ENCODE results near the gene DNAL1.

The DNAL1 gene

GRCh38 chr14:73726025-73726961 lies 81.5 kb downstream of the DNAL1 start:
- no peak for DNase-seq

GRCh38 chr14:73727166-73727565 lies 82.4 kb downstream of the DNAL1 start:
- no peak for DNase-seq

- peak; percentile 81 for DNase-seq
These were observed 84.0 kb downstream of the DNAL1 start for GRCh38 chr14:73728717-73729330.

- no peak for DNase-seq
These were observed 84.9 kb downstream of the DNAL1 start for GRCh38 chr14:73729556-73730265.

GRCh38 chr14:73731111-73731510 lies 86.3 kb downstream of the DNAL1 start:
- DNase-seq: no peak

- no peak for DNase-seq
These were observed 87.2 kb downstream of the DNAL1 start for GRCh38 chr14:73732006-73732405.

- DNase-seq: no peak
These were observed 92.1 kb downstream of the DNAL1 start for GRCh38 chr14:73736842-73737241.

GRCh38 chr14:73738518-73739173 lies 93.9 kb downstream of the DNAL1 start:
- DNase-seq: no peak

- no peak for DNase-seq
These were observed 94.5 kb downstream of the DNAL1 start for GRCh38 chr14:73739174-73739898.

GRCh38 chr14:73739899-73740617 lies 95.3 kb downstream of the DNAL1 start:
- DNase-seq: no peak

- DNase-seq: no peak
These were observed 96.0 kb downstream of the DNAL1 start for GRCh38 chr14:73740618-73741326.

GRCh38 chr14:73741386-73741875 lies 96.6 kb downstream of the DNAL1 start:
- DNase-seq: peak; percentile 57

GRCh38 chr14:73741876-73742519 lies 97.2 kb downstream of the DNAL1 start:
- DNase-seq: no peak

GRCh38 chr14:73742520-73743238 lies 97.9 kb downstream of the DNAL1 start:
- DNase-seq: no peak

- peak; percentile 48 for DNase-seq
These were observed 98.7 kb downstream of the DNAL1 start for GRCh38 chr14:73743431-73743931.

GRCh38 chr14:73744175-73744867 lies 99.5 kb downstream of the DNAL1 start:
- DNase-seq: no peak

- no peak for DNase-seq
These were observed 100.2 kb downstream of the DNAL1 start for GRCh38 chr14:73744874-73745529.
